ENCODE results near the gene ADAMTS16.

Gene ADAMTS16

GRCh38 chr5:5303242-5303641 lies 163.1 kb downstream of the ADAMTS16 start:
- H3K9ac ChIP-seq (ENCODE audit: low read depth in 1 of 2, low read length in 2 of 2): no peak overlapping the region
- H3K27ac ChIP-seq (ENCODE audit: low read depth, low read length): no peak overlapping the region
- peaks cover 0 to 6% of the 10 kb centered on the region in 2 donors for H3K4me1 ChIP-seq (ENCODE audit: control insufficient read depth in 1 of 2, insufficient read depth in 2 of 2, low read length in 2 of 2)
- H3K9me3 ChIP-seq (ENCODE audit: control insufficient read depth in 1 of 2, low read length in 2 of 2): peaks cover 4 to 7% of the 10 kb centered on the region in 2 donors
- H3K36me3 ChIP-seq (ENCODE audit: control insufficient read depth in 1 of 2, insufficient read depth in 2 of 2, low read length in 2 of 2): no peaks in the 10 kb centered on the region
- H3K4me3 ChIP-seq (ENCODE audit: low read depth in 1 of 2, low read length in 2 of 2): no peak overlapping the region
- no peaks in the 10 kb centered on the region for H3K27me3 ChIP-seq (ENCODE audit: control insufficient read depth in 1 of 2, insufficient read depth in 2 of 2, low read length in 2 of 2)

GRCh38 chr5:5304361-5305020 lies 164.4 kb downstream of the ADAMTS16 start:
- Histone ChIP-seq H3K9me3 (ENCODE audit: control insufficient read depth in 1 of 2, low read length in 2 of 2) (peaks cover 4 to 7% of the 10 kb centered on the region in 2 donors), H3K27me3 (ENCODE audit: control insufficient read depth in 1 of 2, insufficient read depth in 2 of 2, low read length in 2 of 2) (no peaks in the 10 kb centered on the region), H3K4me3 (ENCODE audit: low read depth in 1 of 2, low read length in 2 of 2) (no peak overlapping the region), H3K9ac (ENCODE audit: low read depth in 1 of 2, low read length in 2 of 2) (no peak overlapping the region), H3K36me3 (ENCODE audit: control insufficient read depth in 1 of 2, insufficient read depth in 2 of 2, low read length in 2 of 2) (no peaks in the 10 kb centered on the region), H3K4me1 (ENCODE audit: control insufficient read depth in 1 of 2, insufficient read depth in 2 of 2, low read length in 2 of 2) (no peaks in the 10 kb centered on the region), H3K27ac (ENCODE audit: low read depth, low read length) (no peak overlapping the region)

GRCh38 chr5:5306696-5307095 lies 166.6 kb downstream of the ADAMTS16 start:
- Histone ChIP-seq H3K4me3 (ENCODE audit: low read depth in 1 of 2, low read length in 2 of 2) (no peak overlapping the region), H3K9ac (ENCODE audit: low read depth in 1 of 2, low read length in 2 of 2) (no peak overlapping the region), H3K27ac (ENCODE audit: low read depth, low read length) (no peak overlapping the region), H3K4me1 (ENCODE audit: control insufficient read depth in 1 of 2, insufficient read depth in 2 of 2, low read length in 2 of 2) (no peaks in the 10 kb centered on the region), H3K9me3 (ENCODE audit: control insufficient read depth in 1 of 2, low read length in 2 of 2) (peaks cover 2 to 6% of the 10 kb centered on the region in 2 donors), H3K36me3 (ENCODE audit: control insufficient read depth in 1 of 2, insufficient read depth in 2 of 2, low read length in 2 of 2) (no peaks in the 10 kb centered on the region), H3K27me3 (ENCODE audit: control insufficient read depth in 1 of 2, insufficient read depth in 2 of 2, low read length in 2 of 2) (no peaks in the 10 kb centered on the region)

GRCh38 chr5:5308319-5308718 lies 168.2 kb downstream of the ADAMTS16 start:
- no peak overlapping the region for H3K9ac ChIP-seq (ENCODE audit: low read depth in 1 of 2, low read length in 2 of 2)
- no peaks in the 10 kb centered on the region for H3K9me3 ChIP-seq (ENCODE audit: control insufficient read depth in 1 of 2, low read length in 2 of 2)
- no peaks in the 10 kb centered on the region for H3K36me3 ChIP-seq (ENCODE audit: control insufficient read depth in 1 of 2, insufficient read depth in 2 of 2, low read length in 2 of 2)
- no peak overlapping the region for H3K27ac ChIP-seq (ENCODE audit: low read depth, low read length)
- no peaks in the 10 kb centered on the region for H3K4me1 ChIP-seq (ENCODE audit: control insufficient read depth in 1 of 2, insufficient read depth in 2 of 2, low read length in 2 of 2)
- H3K4me3 ChIP-seq (ENCODE audit: low read depth in 1 of 2, low read length in 2 of 2): no peak overlapping the region
- H3K27me3 ChIP-seq (ENCODE audit: control insufficient read depth in 1 of 2, insufficient read depth in 2 of 2, low read length in 2 of 2): no peaks in the 10 kb centered on the region

GRCh38 chr5:5309645-5310044 lies 169.5 kb downstream of the ADAMTS16 start:
- H3K4me3 ChIP-seq (ENCODE audit: low read depth in 1 of 2, low read length in 2 of 2): no peak overlapping the region
- no peak overlapping the region for H3K27ac ChIP-seq (ENCODE audit: low read depth, low read length)
- H3K4me1 ChIP-seq (ENCODE audit: control insufficient read depth in 1 of 2, insufficient read depth in 2 of 2, low read length in 2 of 2): no peaks in the 10 kb centered on the region
- H3K9me3 ChIP-seq (ENCODE audit: control insufficient read depth in 1 of 2, low read length in 2 of 2): no peaks in the 10 kb centered on the region
- no peak overlapping the region for H3K9ac ChIP-seq (ENCODE audit: low read depth in 1 of 2, low read length in 2 of 2)
- no peaks in the 10 kb centered on the region for H3K27me3 ChIP-seq (ENCODE audit: control insufficient read depth in 1 of 2, insufficient read depth in 2 of 2, low read length in 2 of 2)
- H3K36me3 ChIP-seq (ENCODE audit: control insufficient read depth in 1 of 2, insufficient read depth in 2 of 2, low read length in 2 of 2): no peaks in the 10 kb centered on the region

- H3K9me3 ChIP-seq (ENCODE audit: control insufficient read depth in 1 of 2, low read length in 2 of 2): no peaks in the 10 kb centered on the region
- H3K9ac ChIP-seq (ENCODE audit: low read depth in 1 of 2, low read length in 2 of 2): no peak overlapping the region
- H3K4me3 ChIP-seq (ENCODE audit: low read depth in 1 of 2, low read length in 2 of 2): no peak overlapping the region
- no peaks in the 10 kb centered on the region for H3K36me3 ChIP-seq (ENCODE audit: control insufficient read depth in 1 of 2, insufficient read depth in 2 of 2, low read length in 2 of 2)
- no peaks in the 10 kb centered on the region for H3K4me1 ChIP-seq (ENCODE audit: control insufficient read depth in 1 of 2, insufficient read depth in 2 of 2, low read length in 2 of 2)
- H3K27me3 ChIP-seq (ENCODE audit: control insufficient read depth in 1 of 2, insufficient read depth in 2 of 2, low read length in 2 of 2): no peaks in the 10 kb centered on the region
- H3K27ac ChIP-seq (ENCODE audit: low read depth, low read length): no peak overlapping the region
Observed at GRCh38 chr5:5313101-5313635, 173.0 kb downstream of the ADAMTS16 start.

- H3K27ac ChIP-seq (ENCODE audit: low read depth, low read length): no peak overlapping the region
- H3K4me1 ChIP-seq (ENCODE audit: control insufficient read depth in 1 of 2, insufficient read depth in 2 of 2, low read length in 2 of 2): no peaks in the 10 kb centered on the region
- H3K4me3 ChIP-seq (ENCODE audit: low read depth in 1 of 2, low read length in 2 of 2): no peak overlapping the region
- H3K9me3 ChIP-seq (ENCODE audit: control insufficient read depth in 1 of 2, low read length in 2 of 2): no peaks in the 10 kb centered on the region
- H3K36me3 ChIP-seq (ENCODE audit: control insufficient read depth in 1 of 2, insufficient read depth in 2 of 2, low read length in 2 of 2): no peaks in the 10 kb centered on the region
- H3K9ac ChIP-seq (ENCODE audit: low read depth in 1 of 2, low read length in 2 of 2): no peak overlapping the region
- H3K27me3 ChIP-seq (ENCODE audit: control insufficient read depth in 1 of 2, insufficient read depth in 2 of 2, low read length in 2 of 2): no peaks in the 10 kb centered on the region
Observed at GRCh38 chr5:5314166-5314565, 174.0 kb downstream of the ADAMTS16 start.

- Histone ChIP-seq H3K27ac (ENCODE audit: low read depth, low read length) (no peak overlapping the region), H3K4me3 (ENCODE audit: low read depth in 1 of 2, low read length in 2 of 2) (no peak overlapping the region)
Observed at GRCh38 chr5:5314626-5315025, 174.5 kb downstream of the ADAMTS16 start.

GRCh38 chr5:5315068-5315980 lies 175.2 kb downstream of the ADAMTS16 start:
- Histone ChIP-seq H3K27ac (ENCODE audit: low read depth, low read length) (no peak overlapping the region), H3K9ac (ENCODE audit: low read depth in 1 of 2, low read length in 2 of 2) (no peak overlapping the region), H3K4me3 (ENCODE audit: low read depth in 1 of 2, low read length in 2 of 2) (no peak overlapping the region), H3K4me1 (ENCODE audit: control insufficient read depth in 1 of 2, insufficient read depth in 2 of 2, low read length in 2 of 2) (no peaks in the 10 kb centered on the region), H3K36me3 (ENCODE audit: control insufficient read depth in 1 of 2, insufficient read depth in 2 of 2, low read length in 2 of 2) (no peaks in the 10 kb centered on the region), H3K27me3 (ENCODE audit: control insufficient read depth in 1 of 2, insufficient read depth in 2 of 2, low read length in 2 of 2) (no peaks in the 10 kb centered on the region), H3K9me3 (ENCODE audit: control insufficient read depth in 1 of 2, low read length in 2 of 2) (no peaks in the 10 kb centered on the region)

More at GRCh38 chr5:5314626-5315025, 174.5 kb downstream of the ADAMTS16 start:
- Histone ChIP-seq H3K9me3 (ENCODE audit: control insufficient read depth in 1 of 2, low read length in 2 of 2) (no peaks in the 10 kb centered on the region), H3K9ac (ENCODE audit: low read depth in 1 of 2, low read length in 2 of 2) (no peak overlapping the region), H3K4me1 (ENCODE audit: control insufficient read depth in 1 of 2, insufficient read depth in 2 of 2, low read length in 2 of 2) (no peaks in the 10 kb centered on the region), H3K36me3 (ENCODE audit: control insufficient read depth in 1 of 2, insufficient read depth in 2 of 2, low read length in 2 of 2) (no peaks in the 10 kb centered on the region), H3K27me3 (ENCODE audit: control insufficient read depth in 1 of 2, insufficient read depth in 2 of 2, low read length in 2 of 2) (no peaks in the 10 kb centered on the region)

GRCh38 chr5:5316334-5316733 lies 176.2 kb downstream of the ADAMTS16 start:
- H3K9ac ChIP-seq (ENCODE audit: low read depth in 1 of 2, low read length in 2 of 2): no peak overlapping the region
- no peaks in the 10 kb centered on the region for H3K27me3 ChIP-seq (ENCODE audit: control insufficient read depth in 1 of 2, insufficient read depth in 2 of 2, low read length in 2 of 2)
- no peaks in the 10 kb centered on the region for H3K9me3 ChIP-seq (ENCODE audit: control insufficient read depth in 1 of 2, low read length in 2 of 2)
- no peak overlapping the region for H3K4me3 ChIP-seq (ENCODE audit: low read depth in 1 of 2, low read length in 2 of 2)
- no peaks in the 10 kb centered on the region for H3K36me3 ChIP-seq (ENCODE audit: control insufficient read depth in 1 of 2, insufficient read depth in 2 of 2, low read length in 2 of 2)
- H3K27ac ChIP-seq (ENCODE audit: low read depth, low read length): no peak overlapping the region
- no peaks in the 10 kb centered on the region for H3K4me1 ChIP-seq (ENCODE audit: control insufficient read depth in 1 of 2, insufficient read depth in 2 of 2, low read length in 2 of 2)
